Erythroblast (primary cell): Measurements from ENCODE around the gene PCDHA3.

ENCODE experiments used
- GATA1 ChIP-seq: IDR thresholded peaks from 2 replicates; pipeline ENCODE4 v1.6.1; 2011; ENCODE audit warnings: low read depth, mild to moderate bottlenecking, control low read depth, low read length, moderate library complexity
- POLR2A ChIP-seq: IDR thresholded peaks from 2 replicates; pipeline ENCODE4 v1.6.1; 2011; ENCODE audit warnings: mild to moderate bottlenecking, low read length

- TF ChIP-seq POLR2A, result no peak
- TF ChIP-seq GATA1, result no peak
Measured at GRCh38 chr5:140796718-140797095, 4.2 kb upstream of the PCDHA3 start.
